ENCODE data around the gene CACNB1.
"Not testable (repeated sequence)": the region's sequence is repeated elsewhere in the genome, so short reads cannot be mapped to it uniquely, and the experiment has no call there.

Gene CACNB1

DNA sequence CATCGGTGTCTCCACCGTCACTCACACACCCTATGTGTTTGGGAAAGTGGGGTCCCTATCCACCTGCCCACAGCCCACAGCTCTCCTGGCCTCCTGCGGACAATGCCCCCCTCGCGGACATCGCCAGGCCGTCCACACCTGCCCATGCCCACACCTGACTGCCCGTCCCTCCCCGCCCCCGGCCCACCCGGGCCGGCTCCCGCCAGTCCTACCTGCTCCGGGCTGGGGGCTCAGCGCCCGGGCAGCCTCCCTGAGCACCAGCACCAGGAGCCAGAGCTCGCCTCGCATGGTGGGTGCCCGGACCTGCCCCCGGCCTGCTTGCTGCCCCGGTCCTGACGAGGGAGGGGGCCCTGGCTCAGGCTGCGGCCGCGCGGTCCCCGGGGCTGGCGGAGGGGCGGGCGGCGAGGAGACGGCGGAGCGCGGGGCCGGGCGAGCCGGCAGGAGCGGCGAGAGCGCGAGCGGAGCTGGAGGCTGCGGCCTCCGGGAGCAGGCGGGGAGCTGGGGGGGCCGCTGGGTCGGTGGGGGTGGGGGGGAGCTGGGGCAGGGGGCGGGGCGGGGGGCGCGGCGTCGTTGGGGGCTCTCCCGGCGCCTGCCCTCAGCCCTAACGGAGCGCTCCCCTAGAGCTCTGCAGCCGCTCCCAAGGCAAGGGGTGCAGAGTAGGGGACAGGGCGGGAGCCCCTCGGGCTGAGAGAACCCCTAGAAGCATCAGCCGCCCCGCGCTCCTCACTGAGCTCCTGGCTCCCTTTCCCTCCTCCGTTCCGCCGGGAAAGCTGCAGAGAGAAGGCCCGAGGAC lies 46.1 kb downstream of the CACNB1 start, which contains the start of gene PLXDC1:
TSS of gene PLXDC1 (minus strand) at position 488 of the 793 bp plus-strand sequence. CDS start at position 288, 200 bp downstream.
- peak; percentile 51 for DNase-seq (ENCODE audit: low spot score)

DNA sequence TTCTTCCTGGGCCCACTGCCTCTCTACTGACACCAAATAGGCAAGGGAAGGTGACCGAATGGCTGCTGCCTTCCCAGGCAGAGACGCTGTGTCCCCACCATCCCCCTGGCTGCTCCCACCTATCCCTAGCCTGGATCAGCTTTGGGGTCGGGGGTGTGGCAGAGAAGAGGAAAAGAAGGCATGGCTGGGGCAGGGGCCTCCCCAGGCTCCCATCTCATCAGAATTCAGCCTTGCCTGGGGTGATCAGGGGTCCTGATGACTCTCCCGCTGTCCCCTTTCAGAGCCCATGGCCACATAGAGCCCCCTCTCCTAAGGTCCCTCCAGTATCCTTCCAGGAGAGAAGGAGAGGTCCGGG lies 46.7 kb downstream of the CACNB1 start:
- no peak for DNase-seq (ENCODE audit: low spot score)

DNA sequence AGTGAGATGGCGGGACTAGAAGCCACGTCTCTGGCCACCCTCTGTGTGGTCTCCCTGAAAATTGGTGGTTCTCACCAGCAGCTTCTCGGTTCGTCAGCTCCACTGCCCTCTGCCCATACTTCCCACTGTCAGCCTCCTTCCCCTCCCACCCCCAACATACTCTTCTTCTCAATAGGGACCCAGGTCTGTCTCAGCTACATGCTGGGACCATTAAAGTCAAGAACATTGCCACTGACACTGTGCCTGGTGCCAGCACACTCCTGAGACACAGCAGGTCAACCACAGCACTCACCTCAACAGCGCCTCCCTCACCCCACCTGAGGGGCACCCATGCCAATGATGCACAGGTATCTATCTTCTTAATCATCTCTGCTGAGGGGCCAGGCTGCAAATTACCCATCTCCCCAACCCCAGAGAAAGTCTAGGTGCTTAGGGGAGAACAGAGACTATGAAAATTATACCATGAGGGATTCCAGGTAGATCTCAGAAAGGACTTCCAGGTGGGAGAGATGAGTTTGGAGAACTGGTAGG lies 47.3 kb downstream of the CACNB1 start:
- DNase-seq (ENCODE audit: low spot score) = no peak

DNA sequence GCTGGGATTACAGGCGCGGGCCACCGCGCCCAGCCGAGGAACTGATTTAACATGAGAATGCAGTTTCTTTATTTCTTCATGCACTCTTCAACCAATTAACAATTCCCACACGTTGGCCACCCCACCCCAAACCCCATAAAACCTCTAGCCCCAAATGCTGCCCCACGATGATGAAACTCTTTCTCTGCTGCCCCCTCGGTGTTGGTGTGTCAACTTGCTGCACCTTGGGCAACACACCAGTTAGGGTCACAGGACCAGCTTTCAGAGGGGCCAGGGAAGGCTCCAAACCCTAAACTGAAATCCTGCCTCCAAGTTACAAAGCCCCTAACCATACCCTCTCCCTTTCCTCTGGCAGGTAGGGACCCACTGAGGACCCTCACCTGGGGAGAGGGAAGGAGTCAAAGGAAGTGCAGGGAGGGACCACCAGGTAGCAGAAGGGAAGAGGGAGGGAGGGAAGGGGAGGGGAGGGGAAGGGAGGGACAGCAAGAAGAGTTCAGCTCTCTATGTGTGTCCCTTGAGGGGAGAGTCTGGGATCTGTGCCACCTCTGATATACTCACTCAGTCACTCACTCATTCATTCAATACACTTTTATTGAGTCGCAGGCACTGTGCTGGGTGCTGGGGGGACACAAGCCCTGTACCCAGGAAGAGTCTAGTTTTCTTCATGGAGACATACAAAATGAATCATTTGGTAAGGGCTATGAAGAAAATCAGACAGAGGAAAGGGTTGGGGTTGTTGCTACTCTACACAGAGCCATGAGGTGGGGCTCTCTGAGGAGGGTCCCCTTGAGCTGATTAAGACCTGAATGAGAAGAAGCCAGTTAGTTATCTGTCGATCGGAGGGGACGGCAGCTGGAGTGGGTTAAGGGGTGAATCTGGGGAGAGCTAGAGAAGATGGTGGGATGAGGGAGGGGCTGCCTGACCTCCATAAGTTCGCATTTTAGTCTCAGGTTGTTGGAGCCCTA lies 50.0 kb downstream of the CACNB1 start:
- DNase-seq (ENCODE audit: low spot score) = no peak

DNA sequence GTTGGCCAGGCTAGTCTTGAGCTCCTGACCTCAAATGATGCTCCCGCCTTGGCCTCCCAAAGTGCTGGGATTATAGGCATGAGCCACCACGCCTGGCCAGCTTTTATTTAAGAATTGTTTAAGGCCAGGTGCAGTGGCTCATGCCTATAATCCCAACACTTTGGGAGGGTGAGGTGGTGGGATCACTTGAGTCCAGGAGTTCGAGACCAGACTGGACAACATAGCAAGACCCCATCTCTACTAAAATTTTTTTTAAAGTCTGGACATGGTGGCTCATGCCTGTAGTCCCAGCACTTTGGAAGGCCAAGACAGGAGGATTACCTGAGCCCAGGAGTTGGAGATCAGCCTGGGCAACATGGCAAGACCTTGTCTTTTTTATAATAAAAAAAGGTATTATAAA lies 51.2 kb downstream of the CACNB1 start:
- DNase-seq (ENCODE audit: low spot score) = no peak

DNA sequence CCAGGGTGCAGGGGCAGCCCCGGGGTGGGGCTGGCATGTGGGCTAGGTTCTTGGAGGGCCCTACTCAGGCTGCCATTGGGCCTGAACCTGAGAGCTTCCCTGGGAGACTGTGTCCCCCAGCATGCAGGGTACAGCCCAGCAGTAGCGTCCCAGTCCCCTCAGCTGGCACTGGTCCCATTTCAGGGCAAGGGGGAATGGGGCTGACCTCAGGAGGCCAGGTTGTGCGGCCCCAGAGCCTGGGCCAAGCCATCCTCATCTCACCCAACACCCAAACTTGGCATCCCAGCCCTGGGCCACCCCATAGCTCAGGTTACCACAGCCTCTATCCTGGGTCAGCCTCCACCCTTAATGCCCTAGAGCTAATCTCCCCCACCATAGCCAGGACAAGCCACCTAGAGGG lies 52.3 kb downstream of the CACNB1 start:
- DNase-seq (ENCODE audit: low spot score) = no peak

DNA sequence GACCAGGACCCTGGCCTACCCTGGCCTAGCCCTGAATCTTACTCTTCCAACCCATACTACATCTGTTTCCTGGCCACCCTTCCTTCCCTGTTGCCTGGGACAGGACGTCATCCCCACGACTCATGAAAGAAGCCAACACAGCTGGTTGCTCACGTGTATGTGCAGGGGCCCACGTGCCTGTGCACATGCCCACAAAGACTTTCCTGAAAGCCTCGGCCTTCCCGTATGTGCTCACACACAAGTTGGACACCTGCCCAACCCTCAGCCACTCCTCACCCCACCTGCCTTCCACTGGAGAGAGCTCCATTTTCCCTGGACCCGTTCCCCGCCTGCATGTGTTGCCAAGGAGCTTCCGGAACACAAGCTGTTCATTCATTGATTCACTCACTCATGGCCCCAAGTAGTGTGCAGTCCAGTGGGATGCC lies 53.0 kb downstream of the CACNB1 start:
- DNase-seq (ENCODE audit: low spot score) = peak; percentile 76

DNA sequence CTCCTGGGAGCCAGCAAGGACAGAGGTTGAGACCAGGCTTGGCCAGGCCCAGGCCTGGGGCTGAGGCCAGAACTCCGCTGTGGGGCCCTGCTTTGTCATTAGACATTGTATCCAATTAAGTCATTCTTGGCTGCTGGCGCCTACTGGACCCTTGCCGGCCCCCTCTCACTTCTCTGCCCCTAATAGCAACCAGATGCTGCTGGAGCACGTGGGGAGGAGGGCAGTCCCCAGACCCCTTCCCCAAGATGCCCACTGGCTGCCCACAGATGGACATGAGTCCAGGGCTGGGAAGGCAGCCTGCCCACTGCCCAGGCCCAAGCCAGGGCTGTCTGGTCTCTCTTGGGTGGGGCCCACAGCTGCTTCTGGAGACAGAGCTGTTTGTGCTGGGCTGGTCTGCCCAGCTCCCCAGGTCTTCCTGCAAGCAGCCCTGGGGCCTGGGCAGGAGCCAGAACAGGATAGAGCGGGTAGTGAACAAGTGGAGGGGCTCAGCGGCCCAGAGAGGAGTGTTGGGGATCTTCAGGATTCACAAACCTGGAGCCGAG lies 53.8 kb downstream of the CACNB1 start:
- DNase-seq (ENCODE audit: low spot score) = peak; percentile 50

DNA sequence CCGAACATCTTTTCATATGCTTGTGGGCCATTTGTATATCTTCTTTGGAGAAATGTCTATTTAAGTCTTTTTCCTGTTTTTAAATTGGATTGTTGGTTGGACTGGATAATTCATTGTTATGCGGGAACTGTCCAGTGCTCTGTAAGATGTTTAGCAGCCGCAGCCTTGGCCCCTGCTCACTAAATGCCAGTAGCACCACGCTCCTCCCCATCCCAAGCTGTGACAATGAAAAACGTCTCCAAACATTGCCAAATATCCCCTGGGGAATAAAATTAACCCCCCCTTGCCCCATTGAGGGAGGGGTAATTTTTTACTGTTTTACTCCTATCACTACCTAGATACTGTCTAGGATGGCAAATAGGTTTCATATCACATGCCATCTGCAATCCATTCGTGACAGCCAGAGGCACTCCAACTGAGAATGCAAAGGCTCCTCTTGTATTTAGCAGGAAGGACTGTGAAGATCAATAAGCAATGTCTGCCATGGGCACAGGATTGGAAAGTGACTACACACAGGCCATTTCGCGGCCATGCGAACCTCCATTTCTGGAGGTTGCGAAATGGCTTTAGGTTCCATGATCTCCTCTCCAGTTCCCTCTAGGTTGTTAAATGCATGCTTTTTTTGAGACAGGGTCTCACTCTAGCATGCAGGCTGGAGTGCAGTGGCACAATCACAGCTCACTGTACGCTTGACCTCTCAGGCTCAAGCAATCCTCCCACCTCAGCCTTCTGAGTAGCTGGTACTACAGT lies 55.4 kb downstream of the CACNB1 start:
- no peak for DNase-seq (ENCODE audit: low spot score)

DNA sequence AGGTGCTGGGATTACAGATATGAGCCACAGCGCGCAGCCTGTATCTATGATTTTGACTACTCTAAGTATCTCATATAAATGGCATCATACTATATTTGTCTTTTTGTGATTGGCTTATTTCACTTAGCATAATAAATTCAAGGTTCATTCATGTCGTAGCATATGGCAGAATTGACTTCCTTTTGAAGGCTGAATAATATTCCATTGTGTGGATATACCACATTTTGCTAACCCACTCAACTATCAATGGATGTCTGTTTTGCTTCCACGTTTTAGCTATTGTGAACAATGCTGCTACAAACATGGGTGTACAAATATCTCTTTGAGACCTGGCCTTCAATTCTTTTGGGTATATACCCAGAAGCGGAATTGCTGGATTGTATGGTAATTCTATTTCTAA lies 56.2 kb downstream of the CACNB1 start:
- DNase-seq (ENCODE audit: low spot score) = no peak

DNA sequence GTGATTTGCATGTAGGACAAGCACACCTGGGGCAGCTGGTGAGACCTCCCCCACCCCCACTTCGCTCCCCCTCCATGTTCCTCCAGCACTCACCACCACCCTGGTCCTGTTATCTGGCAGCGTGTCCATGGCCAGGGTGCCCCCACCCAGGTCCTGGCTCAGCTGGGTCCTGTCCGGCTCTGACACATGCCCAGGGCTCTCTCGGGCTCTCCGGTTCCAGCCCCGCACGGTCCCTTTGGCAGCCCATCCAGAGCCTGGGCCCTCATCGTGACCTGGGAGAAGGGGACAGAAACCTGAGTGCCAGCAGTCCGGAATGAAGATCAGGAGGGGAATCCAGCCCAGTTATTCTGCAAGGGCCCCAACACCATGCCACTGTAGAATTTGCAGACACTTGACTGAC lies 57.9 kb downstream of the CACNB1 start:
- no peak for DNase-seq (ENCODE audit: low spot score)

DNA sequence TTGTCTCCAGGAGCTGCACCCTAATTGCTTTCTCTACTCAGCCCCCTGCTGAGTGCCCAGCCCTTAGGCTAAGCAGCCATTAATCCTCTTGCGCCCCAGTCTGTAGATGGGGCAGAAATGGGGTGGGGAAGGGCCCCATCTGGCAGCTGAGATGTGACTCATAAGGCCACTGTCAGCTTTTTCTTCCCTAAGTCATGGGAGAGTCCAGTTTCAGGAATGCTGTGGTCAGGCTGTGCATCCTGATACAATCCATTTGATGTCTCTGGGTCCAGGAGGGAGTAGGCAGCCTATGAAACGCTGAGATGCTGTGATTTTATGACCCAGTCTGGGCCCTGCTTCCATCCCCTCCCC lies 58.3 kb downstream of the CACNB1 start:
- peak; percentile 92 for DNase-seq (ENCODE audit: low spot score)

DNA sequence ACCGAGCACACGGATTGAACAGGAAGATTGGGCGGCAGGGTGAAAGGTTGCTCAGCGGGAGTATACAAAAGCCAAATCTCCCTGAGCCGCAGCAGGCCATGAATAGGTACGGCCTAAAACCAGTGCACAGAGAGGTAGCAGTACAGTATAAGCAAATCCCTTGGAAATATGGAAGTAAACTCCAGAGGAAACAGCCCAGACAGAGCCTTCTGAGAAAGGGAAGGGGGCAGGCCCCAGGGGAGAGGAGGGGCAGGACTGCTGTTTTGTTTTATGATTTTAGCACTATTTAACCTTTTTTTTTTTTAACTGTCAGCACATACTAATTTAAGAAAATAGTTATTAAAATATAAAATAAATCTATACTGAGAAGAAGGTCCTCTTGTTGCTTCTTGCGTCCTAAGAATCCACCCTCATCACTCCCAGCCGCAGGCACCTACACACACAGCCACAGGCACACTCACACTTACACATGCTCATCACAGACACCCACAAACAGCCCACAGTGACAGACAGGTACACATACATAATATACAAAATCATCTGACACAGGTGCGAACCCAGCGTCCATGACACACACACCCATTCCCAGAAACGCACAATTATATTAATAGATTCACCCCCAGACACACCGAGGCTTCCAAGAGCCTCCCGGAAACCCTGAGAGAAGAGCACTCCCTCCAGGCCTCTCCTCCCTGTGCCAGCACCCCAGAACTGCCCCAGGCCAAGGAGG lies 58.9 kb downstream of the CACNB1 start:
- no peak for DNase-seq (ENCODE audit: low spot score)

DNA sequence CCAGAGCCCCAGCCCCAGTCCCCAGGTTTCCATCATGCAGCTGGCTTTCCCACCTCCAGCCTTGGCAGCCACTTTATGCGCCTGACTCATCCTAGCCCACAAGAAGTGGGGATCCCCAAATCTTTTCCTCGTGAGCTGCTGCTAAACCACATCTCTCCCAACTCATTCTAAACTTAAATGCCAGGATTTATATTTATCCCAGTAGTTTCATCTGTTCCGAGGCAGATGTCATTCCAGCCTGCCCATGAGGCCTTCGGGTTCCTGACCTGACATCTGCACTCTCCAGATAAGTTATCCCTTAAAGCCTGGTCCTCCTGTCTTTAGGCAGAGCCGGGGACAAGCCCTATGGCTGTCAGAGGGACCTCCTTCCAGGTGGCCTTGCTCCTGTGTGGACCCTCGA lies 62.6 kb downstream of the CACNB1 start:
- DNase-seq (ENCODE audit: low spot score) = no peak

DNA sequence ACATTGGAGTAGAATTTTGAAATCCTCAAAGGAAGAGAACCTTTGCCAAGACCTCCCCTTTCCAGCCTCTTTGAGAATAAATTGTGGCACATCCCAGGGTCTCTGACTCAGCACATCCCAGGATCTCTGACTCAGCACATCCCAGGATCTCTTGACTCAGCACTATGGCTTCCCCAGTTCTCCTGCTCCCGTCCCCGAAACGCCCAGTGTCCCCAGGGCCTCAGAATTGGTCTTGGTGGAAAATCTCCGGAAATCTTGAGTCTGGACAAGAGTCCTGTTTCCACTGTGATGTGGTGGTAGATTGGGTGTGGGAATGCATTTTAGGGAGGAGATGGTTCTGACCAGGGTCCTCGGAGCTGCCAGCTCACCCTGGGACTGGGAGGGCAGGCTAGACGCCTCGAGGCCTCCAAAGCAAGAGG lies 65.3 kb downstream of the CACNB1 start:
- peak; percentile 89 for DNase-seq (ENCODE audit: low spot score)

DNA sequence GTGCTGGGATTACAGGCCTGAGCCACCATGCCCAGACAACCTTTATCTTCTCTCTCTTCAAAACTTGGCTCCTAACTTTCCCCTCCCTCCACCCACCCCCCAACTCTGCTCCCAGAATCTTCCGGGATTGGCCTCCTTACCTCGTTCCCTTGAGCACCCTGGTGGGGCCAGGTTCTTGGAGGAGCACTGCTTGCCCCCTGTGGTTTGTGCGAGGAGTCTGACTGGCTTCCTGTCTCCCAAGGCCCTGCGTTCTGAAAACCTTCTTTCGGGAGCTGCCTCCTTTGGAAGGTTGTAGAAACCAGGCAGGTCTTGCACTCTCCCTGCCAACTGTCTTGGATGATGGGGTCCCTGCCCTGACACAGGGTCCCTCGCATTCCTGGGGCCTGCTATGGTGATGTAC lies 65.9 kb downstream of the CACNB1 start:
- DNase-seq (ENCODE audit: low spot score) = no peak

DNA sequence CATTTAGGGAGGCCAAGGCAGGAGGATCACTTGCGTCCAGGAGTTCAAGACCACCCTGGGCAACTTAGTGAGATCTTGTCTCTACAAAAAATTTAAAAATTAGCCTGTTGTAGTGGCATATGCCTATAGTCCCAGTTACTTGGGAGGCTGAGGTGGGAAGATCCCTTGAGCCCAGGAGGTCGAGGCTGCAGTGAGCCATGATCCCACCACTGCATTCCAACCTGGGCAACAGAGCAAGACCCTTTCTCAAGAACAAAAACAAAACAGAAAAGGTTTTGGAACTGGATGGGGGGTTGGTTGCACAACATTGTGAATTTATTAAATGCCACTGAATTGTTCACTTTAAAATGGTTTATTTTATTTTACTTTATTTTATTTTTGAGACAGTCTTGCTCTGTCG lies 67.3 kb downstream of the CACNB1 start:
- DNase-seq (ENCODE audit: low spot score) = no peak

DNA sequence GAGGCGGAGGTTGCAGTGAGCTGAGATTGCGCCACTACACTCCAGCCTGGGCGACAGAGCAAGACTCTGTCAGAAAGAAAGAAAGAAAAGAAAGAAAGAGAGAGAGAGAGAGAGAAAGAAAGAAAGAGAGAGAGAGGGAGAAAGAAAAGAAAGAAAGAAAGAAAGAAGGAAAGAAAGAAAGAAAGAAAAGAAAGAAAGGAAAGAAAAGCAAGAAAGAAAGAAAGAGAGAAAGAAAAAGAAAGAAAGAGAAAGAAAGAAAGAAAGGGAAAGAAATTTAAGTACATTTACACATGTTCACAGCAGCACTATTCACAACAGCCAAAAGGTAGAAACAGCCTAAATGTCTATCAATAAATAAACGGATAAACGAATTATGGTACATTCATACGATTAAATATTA lies 67.9 kb downstream of the CACNB1 start:
- not testable (repeated sequence) for DNase-seq (ENCODE audit: low spot score)

DNA sequence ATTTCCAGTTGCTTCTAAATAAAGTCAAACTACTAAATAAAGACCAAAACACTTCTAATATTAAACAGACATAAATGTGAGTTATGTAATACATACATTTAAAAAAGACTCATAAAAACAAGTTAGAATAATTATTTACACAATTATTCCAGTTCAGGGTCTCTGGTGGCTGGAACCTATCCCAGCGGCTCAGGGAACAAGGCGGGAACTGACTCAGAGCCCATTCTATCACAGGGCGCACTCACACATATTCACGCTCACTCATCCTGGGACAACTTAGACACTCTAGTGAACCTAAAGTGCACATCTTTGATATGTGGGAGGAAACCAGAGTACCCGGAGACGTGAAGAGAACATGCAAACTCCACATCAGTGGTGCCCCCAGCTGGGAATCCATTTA lies 71.0 kb downstream of the CACNB1 start:
- no peak for DNase-seq (ENCODE audit: low spot score)

DNA sequence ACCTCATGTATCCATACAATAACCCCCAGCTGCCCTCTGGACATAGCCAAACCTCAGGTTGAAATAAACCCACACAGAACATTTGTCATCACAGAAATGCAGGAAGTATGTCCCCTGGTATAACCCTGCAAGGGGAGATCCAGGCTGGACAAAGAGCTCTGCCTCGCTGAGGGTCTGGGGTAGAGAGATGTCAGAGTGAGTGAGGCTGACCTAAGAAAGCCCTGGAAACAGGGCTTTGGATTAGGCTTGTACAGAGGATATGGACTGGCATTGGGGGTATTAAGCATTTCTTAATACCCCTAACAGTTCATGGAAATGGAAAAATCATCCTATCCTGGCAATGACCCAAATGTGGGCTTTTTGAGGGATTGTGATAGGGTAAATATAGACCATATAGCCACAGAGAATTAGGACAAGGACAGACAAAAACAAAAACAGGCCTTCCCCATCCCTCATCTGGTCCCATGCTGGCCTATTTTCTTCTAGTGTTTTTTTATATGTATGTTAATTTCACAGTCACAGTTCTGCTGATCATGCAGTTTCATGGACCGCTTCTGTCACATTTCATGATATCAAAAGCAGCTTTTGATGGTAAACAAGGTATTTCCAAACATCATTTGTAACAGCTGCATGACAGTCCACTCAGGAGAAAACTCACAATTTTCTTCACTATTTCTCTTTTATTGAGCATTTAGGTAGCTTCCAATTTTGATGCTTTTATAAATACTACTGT lies 72.2 kb downstream of the CACNB1 start:
- DNase-seq (ENCODE audit: low spot score) = no peak

Data from AG20443 (cell line).